Measurements from ENCODE around the gene C19orf53.

Gene C19orf53

GRCh38 chr19:13827656-13828055 lies 53.4 kb downstream of the C19orf53 start:
- no peak for DNase-seq

Measured in NCI-H2029 (cell line).